Gastroesophageal sphincter (tissue), 3 donors: ENCODE results near the gene TRDMT1.

ENCODE experiments used
- EP300 ChIP-seq: sonication (generic); formaldehyde crosslinking; IDR thresholded peaks from one replicate; pipeline ENCODE4 v1.6.1; 2017; ENCODE audit warnings: antibody characterized with exemption, mild to moderate bottlenecking
- POLR2A ChIP-seq, 2 donors: fragments of 450-650 bp; IDR thresholded peaks; one replicate each; pipeline ENCODE4 v1.6.1; 2017; ENCODE audit warnings: antibody characterized with exemption in 2 of 2, mild to moderate bottlenecking in 2 of 2, moderate library complexity in 1 of 2
- TF ChIP-seq, protein P1 (sequence below), 4 experiments: fragments of 200-600 bp in 2 of 4; fragments of 450-650 bp in 2 of 4; sonication (generic) in 1 of 4; IDR thresholded peaks; one replicate each; pipeline ENCODE4 v1.5.1; 2017 to 2019; ENCODE audit warnings: antibody characterized with exemption in 4 of 4, mild to moderate bottlenecking in 2 of 4, moderate library complexity in 2 of 4

DNA sequence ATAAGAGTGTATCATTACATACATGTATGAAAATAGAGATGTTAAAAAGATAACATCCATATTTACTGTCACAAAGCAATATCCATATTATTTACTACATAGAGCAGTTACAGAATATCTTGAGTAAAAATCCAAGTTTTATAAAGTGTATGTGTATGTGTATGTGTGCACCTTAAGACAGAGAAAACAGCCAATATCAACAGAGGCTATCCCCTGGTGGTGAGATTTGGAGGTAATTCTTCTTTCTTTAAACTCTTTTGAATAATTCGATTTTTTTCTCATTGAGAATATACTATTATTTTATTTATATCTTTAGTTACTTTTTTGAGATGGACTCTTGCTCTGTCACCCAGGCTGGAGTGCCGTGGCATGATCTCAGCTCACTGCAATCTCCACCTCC lies 18.4 kb downstream of the TRDMT1 start:
- TF ChIP-seq POLR2A (IDR thresholded peaks at IDR 0.05): no peak
- TF ChIP-seq, protein P1, sequence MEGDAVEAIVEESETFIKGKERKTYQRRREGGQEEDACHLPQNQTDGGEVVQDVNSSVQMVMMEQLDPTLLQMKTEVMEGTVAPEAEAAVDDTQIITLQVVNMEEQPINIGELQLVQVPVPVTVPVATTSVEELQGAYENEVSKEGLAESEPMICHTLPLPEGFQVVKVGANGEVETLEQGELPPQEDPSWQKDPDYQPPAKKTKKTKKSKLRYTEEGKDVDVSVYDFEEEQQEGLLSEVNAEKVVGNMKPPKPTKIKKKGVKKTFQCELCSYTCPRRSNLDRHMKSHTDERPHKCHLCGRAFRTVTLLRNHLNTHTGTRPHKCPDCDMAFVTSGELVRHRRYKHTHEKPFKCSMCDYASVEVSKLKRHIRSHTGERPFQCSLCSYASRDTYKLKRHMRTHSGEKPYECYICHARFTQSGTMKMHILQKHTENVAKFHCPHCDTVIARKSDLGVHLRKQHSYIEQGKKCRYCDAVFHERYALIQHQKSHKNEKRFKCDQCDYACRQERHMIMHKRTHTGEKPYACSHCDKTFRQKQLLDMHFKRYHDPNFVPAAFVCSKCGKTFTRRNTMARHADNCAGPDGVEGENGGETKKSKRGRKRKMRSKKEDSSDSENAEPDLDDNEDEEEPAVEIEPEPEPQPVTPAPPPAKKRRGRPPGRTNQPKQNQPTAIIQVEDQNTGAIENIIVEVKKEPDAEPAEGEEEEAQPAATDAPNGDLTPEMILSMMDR (IDR thresholded peaks at IDR 0.05): no peak
- no peak for TF ChIP-seq EP300
